Renal cortex interstitium (tissue), 11 donors: Measurements from ENCODE around the gene TUBB2B. TPM values are rescaled to one million over a fixed set of nuclear protein-coding genes. Genes with fewer than 3 reads are reported as not detected.
"Not testable (repeated sequence)": the region's sequence is repeated elsewhere in the genome, so short reads cannot be mapped to it uniquely, and the experiment has no call there.

ENCODE experiments used
- DNase-seq, 11 donors: peaks; one replicate each; pipeline ENCODE4 v3.0.0-alpha.2; 2013; ENCODE audit warnings: low read depth in 9 of 11, low spot score in 4 of 11; ENCODE audit errors: extremely low read depth in 1 of 11
- polyA plus RNA-seq, 3 donors: library from polyadenylated mRNA; unstranded; fragments of 120-200 nt; gene quantifications; one replicate each; pipeline ENCODE4 v1.2.1, GENCODE V29; 2013; ENCODE audit not compliant: insufficient read length in 3 of 3

The TUBB2B gene
- polyA plus RNA-seq, 3 donors, result 109 to 153 (median 109) TPM

DNA sequence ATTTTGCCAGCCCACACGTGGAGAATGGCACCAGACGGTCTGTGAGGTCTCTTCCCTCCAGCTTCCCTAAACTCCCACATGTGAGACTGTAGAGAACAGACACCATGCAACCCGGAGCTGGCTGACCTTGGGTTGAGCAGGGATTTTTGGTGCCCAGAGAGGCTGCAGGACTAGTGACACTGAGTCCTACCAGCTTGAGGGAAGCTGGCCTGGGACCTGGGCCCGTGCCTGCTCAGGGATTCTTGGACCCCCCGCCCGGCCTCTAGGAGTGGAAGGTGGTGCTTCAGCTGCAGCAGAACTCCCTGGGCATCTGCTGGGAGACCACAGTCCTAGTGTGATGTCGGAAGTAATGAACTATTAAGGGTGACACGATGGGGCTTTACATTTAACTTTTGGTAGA is 34.5 kb upstream of the TUBB2B start:
- no peak for DNase-seq

DNA sequence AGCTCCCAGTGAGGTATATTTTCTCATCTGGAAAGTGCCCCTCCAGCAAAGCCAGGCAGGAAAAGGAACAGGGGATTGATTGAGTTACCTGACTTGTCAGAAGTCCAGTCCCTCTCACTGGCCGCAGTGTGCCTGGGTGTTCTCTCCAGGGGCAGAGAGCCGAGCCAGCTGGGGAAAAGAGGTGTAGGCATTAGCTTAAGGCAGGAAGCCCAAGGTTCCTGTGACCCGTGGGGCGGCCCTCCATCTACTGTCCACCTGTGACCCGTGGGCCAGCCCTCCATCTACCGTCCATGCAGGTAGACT is 34.0 kb upstream of the TUBB2B start:
- no peak for DNase-seq

DNA sequence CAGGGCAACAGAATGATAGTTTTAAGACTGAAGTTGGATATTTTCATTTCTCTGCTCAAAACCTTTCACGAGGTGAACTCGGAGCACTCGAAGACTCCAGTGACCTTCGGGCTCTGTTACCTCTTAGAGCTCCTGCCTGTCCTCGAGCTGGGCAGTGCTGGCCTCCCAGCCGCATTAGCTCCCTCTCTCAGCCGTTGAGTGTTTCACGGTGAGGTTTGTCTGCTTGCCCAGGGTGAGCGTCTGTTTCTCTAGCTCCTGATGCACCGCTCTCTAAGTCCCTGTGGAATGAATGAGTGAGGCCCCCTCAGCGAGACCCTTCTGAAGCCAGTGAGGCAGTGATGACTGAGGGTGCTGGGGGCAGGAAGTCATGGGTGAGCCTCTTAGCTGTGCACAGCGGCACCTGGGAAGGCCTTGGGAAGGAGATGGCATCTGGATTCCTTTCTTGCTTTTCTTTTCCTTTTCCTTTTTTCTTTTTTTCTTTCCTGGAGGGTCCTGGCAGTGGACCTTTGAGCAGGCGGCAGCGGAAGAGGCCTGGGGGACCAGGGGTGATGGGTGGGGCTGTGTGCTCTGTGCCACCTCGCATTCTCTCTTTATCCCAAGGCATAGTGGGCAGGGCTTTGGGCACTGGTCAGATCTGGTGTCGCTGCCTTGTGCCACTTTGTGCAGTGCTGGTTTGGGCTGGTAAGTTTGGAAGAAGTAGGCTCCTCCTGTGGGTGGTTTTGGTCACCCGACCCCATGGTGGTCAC is 33.5 kb upstream of the TUBB2B start:
- no peak for DNase-seq

DNA sequence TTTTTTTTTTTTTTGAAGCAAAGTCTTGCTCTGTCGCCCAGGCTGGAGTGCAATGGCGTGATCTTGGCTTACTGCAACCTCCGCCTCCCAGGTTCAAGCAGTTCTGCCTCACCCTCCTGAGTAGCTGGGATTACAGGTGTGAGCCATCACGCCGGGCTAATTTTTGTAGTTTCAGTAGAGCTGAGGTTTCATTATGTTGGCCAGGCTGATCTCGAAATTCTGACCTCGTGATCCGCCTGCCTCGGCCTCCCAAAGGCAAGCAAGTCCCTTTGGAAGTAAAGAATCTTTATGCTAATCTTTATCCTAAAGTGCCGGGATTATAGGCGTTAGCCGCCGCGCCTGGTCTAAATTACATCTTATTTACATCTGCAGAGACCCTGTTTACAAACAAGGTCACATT is 32.8 kb upstream of the TUBB2B start:
- DNase-seq, result no peak

DNA sequence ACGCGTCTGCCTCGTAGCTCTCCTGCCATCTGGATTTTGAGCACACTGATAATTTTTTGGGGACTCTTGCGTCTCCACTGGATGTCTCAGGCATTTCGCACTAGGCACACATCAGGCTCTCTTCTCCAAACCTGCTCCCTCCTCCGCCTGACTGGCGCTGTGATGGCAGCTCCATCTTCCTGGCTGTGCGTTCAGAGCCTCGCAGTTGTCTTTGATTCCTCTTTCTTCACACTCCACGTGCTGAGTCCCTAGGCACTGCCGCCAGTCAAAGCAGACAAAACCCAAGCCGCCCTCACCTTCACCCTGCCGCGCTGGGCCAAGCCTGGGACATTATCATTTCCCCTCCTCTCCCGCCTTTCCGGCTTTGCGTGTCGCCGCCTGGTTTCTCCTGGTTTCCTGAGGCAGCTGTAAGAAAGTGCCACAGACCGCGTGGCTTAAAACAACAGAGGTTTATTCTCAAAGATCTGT is 32.1 kb upstream of the TUBB2B start:
- DNase-seq, result no peak

DNA sequence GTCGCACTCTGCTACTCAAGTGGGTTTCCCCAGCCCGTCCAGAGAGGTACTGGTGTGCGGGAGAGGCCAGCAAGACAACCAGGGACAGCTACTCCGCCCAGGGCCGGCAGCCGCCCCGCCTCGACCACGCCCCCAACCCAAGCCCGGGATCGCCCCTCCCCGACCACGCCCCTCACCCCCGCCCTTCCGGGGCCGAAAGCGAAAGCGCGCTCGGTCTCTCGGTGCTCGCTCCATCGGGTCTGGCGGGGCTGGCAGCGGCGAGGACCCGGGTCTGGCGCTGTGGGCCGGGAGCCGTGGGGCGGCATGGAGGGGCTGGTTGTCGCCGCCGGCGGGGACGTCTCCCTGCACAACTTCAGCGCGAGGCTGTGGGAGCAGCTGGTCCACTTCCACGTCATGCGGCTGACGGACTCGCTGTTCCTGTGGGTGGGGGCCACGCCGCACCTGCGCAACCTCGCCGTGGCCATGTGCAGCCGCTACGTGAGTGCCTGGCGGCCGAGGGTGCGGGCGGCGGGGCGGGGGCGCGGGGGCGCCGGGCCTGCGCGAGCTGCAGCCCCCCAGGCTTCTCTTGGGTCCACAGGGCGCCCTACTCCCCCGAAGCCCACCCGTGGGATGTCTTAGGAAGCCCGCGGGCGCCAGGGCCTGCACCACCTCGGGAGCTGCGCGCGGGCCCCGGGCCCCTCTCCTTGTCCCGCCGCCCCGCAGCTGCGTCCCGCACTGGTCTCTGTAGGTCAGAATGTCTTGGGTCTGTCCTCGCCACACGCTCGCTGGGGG is 31.5 kb upstream of the TUBB2B start, which contains the start of gene PSMG4:
PSMG4 (plus strand) TSS at position 228 of the 771 bp plus-strand sequence; CDS start at position 304, 76 bp downstream.
- peak in 10 of 11 donors; percentile 71 to 89 (median 85) for DNase-seq

DNA sequence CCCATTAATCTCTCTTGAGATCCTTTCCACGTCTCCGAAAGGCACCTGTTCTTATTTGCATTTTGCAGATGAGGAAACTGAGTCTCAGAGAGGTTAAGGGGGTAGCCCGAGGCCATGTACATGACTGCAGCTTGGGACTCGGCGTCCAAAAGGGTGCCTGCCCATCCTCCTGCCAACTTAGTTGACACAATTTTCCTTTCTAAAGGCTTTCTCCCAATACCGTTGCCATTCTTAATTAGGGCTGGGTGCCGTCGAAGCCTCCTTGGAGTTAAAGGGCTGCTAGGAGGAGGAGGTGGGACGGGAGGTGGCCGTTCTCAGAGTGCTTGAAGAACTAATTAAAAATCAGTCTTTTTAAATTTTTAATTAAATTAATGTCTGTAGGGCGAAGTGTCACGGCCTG is 30.7 kb upstream of the TUBB2B start:
- DNase-seq, result no peak

DNA sequence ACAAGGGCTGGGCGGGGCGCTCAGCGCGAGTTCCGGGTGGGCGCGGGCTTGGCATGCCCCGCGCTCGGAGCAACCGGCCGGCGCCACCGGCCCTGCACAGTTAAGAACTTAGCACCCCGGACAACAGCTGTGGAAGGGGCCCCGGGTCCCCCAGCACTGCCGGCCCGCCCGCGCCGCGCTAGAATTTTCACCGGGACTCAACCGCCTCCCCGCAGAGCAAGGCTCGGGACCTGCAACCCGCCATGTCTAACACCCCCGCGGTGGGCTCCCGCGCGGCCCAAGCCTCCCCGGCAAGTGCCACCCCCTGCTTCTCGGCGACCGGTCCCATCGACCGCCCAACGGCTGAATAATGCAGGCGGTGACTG is 26.1 kb upstream of the TUBB2B start:
- DNase-seq, result no peak

DNA sequence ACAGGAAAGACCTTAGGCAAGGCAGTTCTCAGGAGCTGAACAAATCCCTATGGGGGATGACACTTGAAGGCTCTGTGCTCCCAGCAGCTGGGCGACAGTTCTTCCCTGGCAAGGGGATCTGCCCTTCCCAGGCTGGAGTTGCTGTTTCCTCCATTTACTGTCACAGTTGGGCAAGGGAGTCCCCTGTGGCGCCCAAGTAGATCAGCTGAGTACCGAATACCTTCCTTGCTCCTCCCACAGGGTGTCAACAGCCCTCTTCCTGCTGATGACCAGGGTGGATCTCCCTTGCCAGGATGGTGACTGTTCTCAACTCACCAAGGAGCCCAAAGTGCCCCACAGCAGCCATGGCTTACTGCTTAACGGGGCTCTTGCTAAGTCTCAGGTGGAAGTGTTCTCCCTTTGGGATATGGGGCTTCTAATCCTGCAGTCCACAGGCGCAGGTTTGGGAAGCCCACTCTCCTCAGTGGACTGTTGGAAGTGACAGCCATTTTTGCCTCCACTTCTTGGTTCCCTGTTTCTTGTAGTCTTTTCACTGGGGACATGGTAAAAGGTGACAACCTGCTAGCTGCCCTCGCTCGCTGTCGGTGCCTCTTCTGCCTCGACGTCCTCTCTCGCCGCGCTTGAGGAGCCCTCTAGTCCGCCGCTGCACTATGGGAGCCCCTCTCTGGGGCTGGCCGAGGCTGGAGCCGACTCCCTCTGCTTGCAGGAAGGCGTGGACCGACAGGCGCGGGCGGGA is 25.6 kb upstream of the TUBB2B start:
- no peak for DNase-seq

DNA sequence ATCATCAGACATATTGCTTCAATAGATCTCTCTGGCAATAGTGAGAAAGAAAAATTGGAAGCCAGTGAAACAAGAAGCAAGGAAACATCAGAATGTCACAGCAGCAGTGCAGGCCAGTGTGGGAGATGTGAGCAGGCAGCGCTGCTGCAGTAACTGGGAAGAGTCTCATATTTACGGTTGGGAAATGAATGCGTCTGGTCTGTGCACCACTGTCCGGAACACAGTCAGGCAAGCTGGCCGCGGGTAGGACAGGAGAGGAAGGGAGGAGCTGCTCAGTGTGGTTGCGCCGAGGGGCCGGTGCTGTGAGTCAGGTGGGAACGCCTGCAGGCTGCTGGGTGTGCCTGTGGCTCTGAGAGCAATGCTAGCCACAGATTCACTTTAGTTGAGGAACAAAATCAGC is 24.9 kb upstream of the TUBB2B start:
- DNase-seq, result no peak

DNA sequence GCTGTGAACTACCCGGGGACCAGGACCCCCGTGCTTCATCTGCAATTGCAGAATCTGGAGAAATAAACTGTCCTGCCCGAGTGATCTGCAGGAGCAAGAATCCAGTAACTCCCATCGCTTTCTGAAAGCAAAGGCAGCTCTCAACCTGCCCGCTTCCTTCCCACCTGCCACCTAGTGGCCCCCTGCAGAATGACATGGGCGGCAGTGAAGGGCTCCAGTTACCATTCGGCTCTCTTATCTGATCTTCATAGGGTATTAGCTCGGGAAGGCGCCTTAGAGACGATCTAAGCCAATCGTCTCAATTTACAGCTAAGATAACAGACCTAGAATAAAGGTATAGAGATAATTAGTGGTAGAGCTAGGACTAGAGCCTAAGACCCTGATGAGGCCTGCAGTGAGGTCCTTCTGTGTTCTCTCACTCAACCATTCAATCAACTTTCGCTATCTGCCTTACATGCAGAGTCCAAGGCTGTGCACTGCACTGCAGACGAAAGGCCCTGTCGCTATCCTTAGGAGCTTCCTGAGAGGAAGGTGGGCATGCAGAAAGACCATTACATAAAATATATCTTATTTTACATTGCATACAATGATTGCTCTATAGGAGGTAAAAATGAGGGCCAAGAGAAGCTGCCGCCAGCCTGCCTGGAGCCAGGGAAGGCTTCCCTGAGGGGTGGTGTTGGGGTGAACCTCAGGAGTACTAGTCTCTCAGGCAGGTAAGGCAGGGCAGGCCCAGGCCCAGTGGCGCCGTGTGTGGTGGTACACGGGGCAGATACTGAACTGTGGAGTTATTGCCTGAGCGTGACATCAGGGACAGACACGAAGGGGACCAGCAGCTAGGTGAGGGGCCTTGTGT is 24.2 kb upstream of the TUBB2B start:
- DNase-seq, result peak in 7 of 11 donors; percentile 64 to 82 (median 71)

DNA sequence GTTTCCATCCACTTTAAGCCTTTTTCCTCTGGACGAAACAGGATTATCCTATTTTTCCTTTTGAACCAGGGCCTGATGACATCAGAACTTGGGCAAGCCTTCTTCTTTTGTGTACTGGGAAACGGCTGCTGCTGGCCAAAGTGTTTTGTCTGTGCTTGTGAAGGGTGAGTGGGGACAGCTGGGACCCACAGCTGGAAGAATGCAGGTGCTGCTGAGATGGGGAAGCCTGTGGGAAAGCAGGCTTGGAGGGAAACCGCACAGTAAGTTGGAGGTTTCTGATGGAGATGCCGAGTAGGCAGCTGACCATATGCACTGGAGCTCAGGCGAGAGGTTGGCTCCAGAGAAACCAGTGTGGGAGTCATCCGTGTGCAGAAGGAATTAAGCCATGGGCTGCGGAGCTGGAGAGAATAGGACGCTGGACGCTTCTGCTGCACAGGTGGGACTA is 22.8 kb upstream of the TUBB2B start:
- DNase-seq, result no peak

DNA sequence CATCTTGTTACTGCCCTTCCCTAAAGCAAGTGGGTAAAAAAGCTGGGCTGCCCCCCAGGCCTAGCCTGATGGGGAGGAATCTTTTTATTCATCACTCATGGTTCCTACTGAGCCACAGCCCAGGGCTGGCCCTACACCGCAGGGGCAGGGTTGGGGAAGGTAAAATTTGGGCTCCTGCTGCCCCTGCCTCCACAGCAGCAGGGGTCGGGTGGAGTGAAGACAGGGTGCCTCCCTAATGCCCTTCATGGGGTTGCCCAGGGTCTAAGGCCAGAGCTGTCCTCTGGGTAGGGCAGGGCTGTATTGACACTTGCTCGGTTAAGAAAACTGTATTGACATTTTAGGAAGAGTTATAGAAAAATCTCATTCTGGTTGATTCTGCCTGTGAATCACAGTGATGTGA is 22.4 kb upstream of the TUBB2B start:
- DNase-seq, result no peak

DNA sequence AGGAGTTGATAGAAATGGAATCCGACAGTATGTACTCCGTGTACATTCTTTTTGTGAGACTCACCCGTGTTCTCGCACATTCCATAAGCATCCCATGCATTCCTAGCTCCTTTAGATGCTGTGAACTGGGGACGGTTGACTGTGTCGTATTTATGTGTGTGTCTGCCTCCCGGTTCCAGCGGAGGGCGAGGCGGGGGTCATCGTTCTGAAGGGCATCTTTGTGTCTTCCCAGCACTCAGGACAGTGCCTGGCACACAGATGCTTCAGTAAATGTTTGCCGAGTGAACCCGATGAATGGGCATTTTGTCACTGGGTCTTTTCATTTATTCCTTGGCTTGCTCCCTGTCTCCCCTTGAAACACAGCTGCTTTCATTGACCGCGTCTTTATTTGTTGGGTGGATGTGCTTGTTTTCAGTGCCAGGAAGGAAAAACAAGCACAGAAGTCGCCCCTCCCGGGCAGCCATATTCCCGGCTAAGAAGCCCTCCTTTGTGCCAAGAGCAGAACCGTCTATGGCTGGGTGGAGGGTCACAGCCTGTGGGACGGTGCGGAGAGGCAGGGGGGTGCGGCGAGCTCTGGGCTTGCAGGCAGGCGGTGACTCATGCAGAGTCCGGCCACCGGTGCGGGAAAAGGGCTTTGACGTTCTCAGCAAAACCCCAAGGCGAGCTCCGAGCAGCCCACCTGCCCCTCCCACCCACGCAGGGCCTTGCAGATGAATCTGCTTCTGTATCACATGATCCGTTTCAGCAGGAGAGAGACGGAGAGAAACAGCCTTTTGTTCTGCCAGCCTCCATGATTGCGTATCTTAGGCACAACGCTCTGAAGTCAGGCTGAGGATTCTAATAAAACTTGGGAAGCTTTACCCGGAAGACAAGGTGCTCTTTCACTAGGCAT is 20.0 kb upstream of the TUBB2B start:
- peak in 4 of 11 donors; percentile 35 to 60 (median 56) for DNase-seq

DNA sequence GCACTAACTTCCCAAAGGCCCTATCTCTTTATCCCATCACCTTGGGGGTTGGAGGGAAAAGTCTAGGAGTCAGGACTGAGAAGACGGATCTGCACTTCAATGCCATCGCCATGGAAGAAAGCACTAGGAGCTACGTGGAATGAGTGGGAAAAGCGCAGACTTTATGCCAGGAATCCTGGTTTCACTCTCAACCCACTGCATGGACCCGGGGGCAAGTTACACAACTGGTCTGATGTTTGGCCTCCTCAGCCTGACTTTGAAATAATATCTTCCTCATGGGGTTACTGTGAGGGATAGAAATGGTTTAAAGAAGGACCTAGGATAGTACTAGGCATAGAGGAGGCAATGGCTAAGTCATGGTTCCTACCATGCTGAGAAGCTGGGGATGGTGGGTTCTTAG is 17.8 kb upstream of the TUBB2B start:
- no peak for DNase-seq

DNA sequence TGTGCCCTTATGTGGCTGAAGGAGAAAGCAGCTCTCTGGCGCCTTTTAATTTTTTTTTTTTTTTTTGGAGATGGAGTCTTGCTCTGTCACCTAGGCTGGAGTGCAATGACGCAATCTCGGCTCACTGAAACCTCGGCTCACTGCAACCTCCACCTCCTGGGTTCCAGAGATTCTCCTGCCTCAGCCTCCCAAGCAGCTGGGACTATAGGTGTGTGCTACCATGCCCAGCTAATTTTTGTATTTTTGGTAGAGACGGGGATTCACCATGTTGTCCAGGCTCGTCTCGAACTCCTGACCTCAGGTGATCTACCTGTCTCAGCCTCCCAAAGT is 17.3 kb upstream of the TUBB2B start:
- not testable (repeated sequence) for DNase-seq

DNA sequence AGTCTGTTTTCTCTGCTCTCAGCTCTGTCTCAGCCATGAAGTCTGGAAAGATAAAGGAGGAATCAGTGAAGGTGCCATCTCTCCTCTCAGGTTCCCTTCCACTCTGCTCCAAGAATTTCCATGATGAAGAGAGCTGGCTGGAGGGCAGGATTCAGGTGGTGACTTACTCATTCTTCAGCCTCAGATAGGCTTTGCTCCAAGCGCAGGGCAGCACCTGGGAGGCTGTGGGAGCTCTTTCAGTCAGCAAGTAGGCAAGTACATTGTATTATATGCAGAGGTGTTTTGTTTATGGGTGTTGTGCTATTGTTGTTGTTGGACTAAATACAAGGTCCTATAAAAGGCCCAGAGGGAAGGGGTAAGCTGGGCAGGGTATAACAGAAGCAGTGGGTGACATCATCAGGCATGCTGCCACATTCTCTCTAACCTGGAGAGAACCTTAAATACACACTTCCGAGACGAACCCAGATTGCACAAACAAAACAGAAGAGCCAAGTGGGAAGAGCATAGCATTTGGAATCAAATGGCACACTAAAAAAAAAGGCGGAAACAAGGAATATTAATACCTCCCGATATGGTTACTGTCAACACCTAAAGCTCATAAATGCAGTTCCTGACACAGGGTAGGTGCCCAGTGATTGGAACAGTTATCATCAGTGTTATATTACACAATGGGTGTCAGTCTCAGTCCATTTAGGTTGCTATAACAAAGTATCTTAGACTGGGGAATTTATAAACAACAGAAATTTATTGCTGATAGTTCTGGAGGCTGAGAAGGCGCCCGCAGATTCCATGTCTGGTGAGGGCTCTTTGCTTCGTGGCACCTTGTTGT is 16.8 kb upstream of the TUBB2B start:
- no peak for DNase-seq
